HepG2 (cell line): ENCODE results near the gene LRRC45. TPM values are rescaled to one million over a fixed set of nuclear protein-coding genes. Genes with fewer than 3 reads are reported as not detected.
A peak's percentile ranks its signal among the peaks of the same experiment; 100 is the strongest.

ENCODE experiments used
- ARNTL ChIP-seq: sonication (generic); formaldehyde crosslinking; IDR thresholded peaks from 2 replicates; pipeline ENCODE4 v1.4.0; 2020; ENCODE audit warnings: mild to moderate bottlenecking, missing genetic modification reagents
- DDIT3 ChIP-seq: sonication (generic); formaldehyde crosslinking; IDR thresholded peaks from 2 replicates; pipeline ENCODE4 v1.4.0; 2020; ENCODE audit warnings: mild to moderate bottlenecking, missing genetic modification reagents
- DMTF1 ChIP-seq: sonication (generic); formaldehyde crosslinking; IDR thresholded peaks from 2 replicates; pipeline ENCODE4 v1.4.0; 2020; ENCODE audit warnings: mild to moderate bottlenecking, missing genetic modification reagents
- DNMT1 ChIP-seq: sonication (generic); formaldehyde crosslinking; IDR thresholded peaks from 2 replicates; pipeline ENCODE4 v1.5.1; 2020; ENCODE audit warnings: mild to moderate bottlenecking, missing genetic modification reagents
- FOXA3 ChIP-seq: IDR thresholded peaks from 2 replicates; pipeline ENCODE4 v1.6.1; 2016; ENCODE audit warnings: missing genetic modification reagents, missing compliant biosample characterization
- GLI4 ChIP-seq: sonication (generic); formaldehyde crosslinking; IDR thresholded peaks from 2 replicates; pipeline ENCODE4 v1.5.1; 2020; ENCODE audit warnings: missing genetic modification reagents, mild to moderate bottlenecking, moderate library complexity, borderline replicate concordance
- HMGA1 ChIP-seq: sonication (generic); formaldehyde crosslinking; conservative IDR thresholded peaks from 2 replicates; pipeline ENCODE4 v1.4.0; 2020; ENCODE audit warnings: missing genetic modification reagents
- KDM3A ChIP-seq: IDR thresholded peaks from 2 replicates; pipeline ENCODE4 v1.6.1; 2018; ENCODE audit warnings: low read depth, missing compliant biosample characterization
- KDM4B ChIP-seq: sonication (generic); formaldehyde crosslinking; IDR thresholded peaks from 2 replicates; pipeline ENCODE4 v1.4.0; 2020; ENCODE audit warnings: missing genetic modification reagents
- KDM6A ChIP-seq: IDR thresholded peaks from 2 replicates; pipeline ENCODE4 v1.6.1; 2016; ENCODE audit warnings: low read depth
- KLF15 ChIP-seq: sonication (generic); formaldehyde crosslinking; IDR thresholded peaks from 2 replicates; pipeline ENCODE4 v1.8.1; 2023; ENCODE audit warnings: borderline replicate concordance, mild to moderate bottlenecking, inconsistent platforms, missing genetic modification reagents, mixed read lengths
- MAX ChIP-seq: IDR thresholded peaks from 2 replicates; pipeline ENCODE4 v1.6.1; 2012; ENCODE audit warnings: inconsistent platforms
- NFE2L2 ChIP-seq: fragments of 150-350 bp; IDR thresholded peaks from 2 replicates; pipeline ENCODE4 v1.6.1; 2014; ENCODE audit warnings: low read length
- NFKB2 ChIP-seq: sonication (generic); formaldehyde crosslinking; IDR thresholded peaks from 2 replicates; pipeline ENCODE4 v1.4.0; 2020; ENCODE audit warnings: missing genetic modification reagents, borderline replicate concordance
- RBM22 ChIP-seq: fragments of 200-400 bp; formaldehyde crosslinking; optimal IDR thresholded peaks from 2 replicates; pipeline ENCODE3; 2017; ENCODE audit warnings: mild to moderate bottlenecking, low read length, moderate library complexity
- TBP ChIP-seq: sonication (generic); formaldehyde crosslinking; IDR thresholded peaks from 2 replicates; pipeline ENCODE4 v1.5.0; 2020; ENCODE audit warnings: missing genetic modification reagents
- TP53 ChIP-seq: sonication (generic); formaldehyde crosslinking; conservative IDR thresholded peaks from 2 replicates; pipeline ENCODE4 v1.4.0; 2020; ENCODE audit warnings: missing genetic modification reagents
- ZNF292 ChIP-seq: sonication (generic); formaldehyde crosslinking; IDR thresholded peaks from 2 replicates; pipeline ENCODE4 v1.8.1; 2022; ENCODE audit warnings: mild to moderate bottlenecking, low read depth, missing genetic modification reagents, borderline replicate concordance
- ZNF33B ChIP-seq: sonication (generic); formaldehyde crosslinking; IDR thresholded peaks from 2 replicates; pipeline ENCODE4 v1.5.1; 2020; ENCODE audit warnings: mild to moderate bottlenecking, missing genetic modification reagents
- ZNF343 ChIP-seq: sonication (generic); formaldehyde crosslinking; IDR thresholded peaks from 2 replicates; pipeline ENCODE4 v1.4.0; 2020; ENCODE audit warnings: mild to moderate bottlenecking, missing genetic modification reagents
- ZNF513 ChIP-seq: sonication (generic); formaldehyde crosslinking; conservative IDR thresholded peaks from 2 replicates; pipeline ENCODE4 v1.5.0; 2020; ENCODE audit warnings: missing genetic modification reagents
- ZNF616 ChIP-seq: sonication (generic); formaldehyde crosslinking; IDR thresholded peaks from 2 replicates; pipeline ENCODE4 v1.5.0; 2020; ENCODE audit warnings: low read depth, mild to moderate bottlenecking, missing genetic modification reagents
- ZNF75D ChIP-seq: sonication (generic); formaldehyde crosslinking; IDR thresholded peaks from 2 replicates; pipeline ENCODE4 v1.8.1; 2023; ENCODE audit warnings: missing genetic modification reagents, mild to moderate bottlenecking, borderline replicate concordance
- ZNF772 ChIP-seq: sonication (generic); formaldehyde crosslinking; IDR thresholded peaks from 2 replicates; pipeline ENCODE4 v1.5.0; 2020; ENCODE audit warnings: mild to moderate bottlenecking, missing genetic modification reagents
- polyA plus RNA-seq, 8 experiments: library from polyadenylated mRNA; depleted of rRNA in 3 of 8; stranded (reverse) in 7 of 8; unstranded in 1 of 8; fragments of >200 nt; fragmentation: Illumina TruSeq in 4 of 8; extraction: Trizol in 4 of 8; gene quantifications; 2 replicates each; pipeline versions ENCODE4 v1.2.1 to v1.2.3, GENCODE V29; 2011 to 2016; ENCODE audit warnings: low read depth in 4 of 8, missing spikeins in 1 of 8, mixed read lengths in 1 of 8; ENCODE audit not compliant: insufficient read depth in 1 of 8
- total RNA-seq, 5 experiments: library from RNA; depleted of rRNA; stranded (reverse); fragments of >200 nt; fragmentation: Illumina TruSeq; extraction: Trizol; gene quantifications; 2 replicates each; pipeline ENCODE4 v1.2.3, GENCODE V29; 2016; ENCODE audit warnings: low read depth in 1 of 5
- TF ChIP-seq, protein P1 (sequence below): sonication (generic); formaldehyde crosslinking; IDR thresholded peaks from 2 replicates; pipeline ENCODE4 v1.8.0; 2022; ENCODE audit warnings: mild to moderate bottlenecking, missing genetic modification reagents, borderline replicate concordance

The LRRC45 gene
- total and polyA plus RNA-seq, 2 of the 13 experiments (the other 11 are each of a cell fraction or from before 2014, with no cell fraction given): 11.6 to 48.1 TPM

DNA sequence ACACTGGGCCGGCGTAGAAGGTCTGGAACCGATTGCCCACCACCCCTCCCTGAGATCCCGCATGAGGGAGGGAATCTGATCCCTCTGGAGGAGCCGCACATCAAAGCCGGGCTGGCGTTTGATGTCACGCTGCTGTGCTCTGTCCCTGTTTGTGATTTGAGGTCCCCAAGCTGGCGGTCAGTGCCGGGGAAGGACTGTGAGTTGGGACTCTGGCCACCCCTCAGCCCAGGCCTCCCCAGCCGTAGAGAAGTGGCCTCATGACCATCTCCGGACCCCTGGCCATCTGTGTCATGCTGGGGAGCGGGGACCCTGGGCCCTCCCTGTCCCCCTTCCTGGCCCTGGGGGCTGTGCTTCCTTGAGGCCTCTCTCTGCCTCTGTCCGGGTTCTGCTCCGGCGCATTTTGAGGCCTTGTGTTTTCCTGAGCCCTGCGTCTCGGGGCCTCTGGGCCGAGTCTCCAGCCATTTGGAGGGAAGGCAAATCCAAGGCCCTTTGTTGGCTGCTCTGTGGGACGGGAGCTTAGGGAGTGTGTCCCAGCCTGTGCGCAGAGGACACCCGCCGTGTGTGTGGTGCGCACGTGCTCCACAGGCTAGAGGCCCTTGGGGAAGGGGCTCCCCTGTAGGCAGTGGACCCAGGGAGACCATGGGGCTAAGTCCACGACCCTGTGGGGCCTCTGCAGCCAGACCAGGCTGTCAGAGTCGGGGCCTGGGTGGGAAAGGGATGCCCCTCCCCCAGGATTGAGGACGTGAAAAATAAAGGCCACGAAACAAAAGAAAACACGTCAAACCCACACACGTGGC, 30.6 kb upstream of the LRRC45 start (continued):
- TF ChIP-seq DDIT3 (peak; percentile 84; the same call in 1 of the 2 replicates), FOXA3 (CRISPR knock-in tag) (peak; percentile 90), TP53 (peak; percentile 31), ZNF33B (CRISPR knock-in tag) (peak; percentile 99), ZNF343 (CRISPR knock-in tag) (peak; percentile 91; the same call in 1 of the 2 replicates), ZNF772 (CRISPR knock-in tag) (peak; percentile 99), NFKB2 (CRISPR knock-in tag) (peak; percentile 98), HMGA1 (CRISPR knock-in tag) (no peak), RBM22 (peak; percentile 49), KDM6A (peak; percentile 97), TBP (CRISPR knock-in tag) (peak; percentile 65; the same call in 1 of the 2 replicates), DMTF1 (CRISPR knock-in tag) (peak; percentile 86; the same call in 1 of the 2 replicates), KLF15 (peak; percentile 82; the same call in 1 of the 2 replicates), MAX (no peak), ZNF616 (CRISPR knock-in tag) (peak; percentile 84), ARNTL (CRISPR knock-in tag) (peak; percentile 99), ZNF513 (CRISPR knock-in tag) (no peak), KDM4B (CRISPR knock-in tag) (peak; percentile 83; the same call in 1 of the 2 replicates), NFE2L2 (no peak), ZNF75D (peak; percentile 90; the same call in 1 of the 2 replicates), DNMT1 (CRISPR knock-in tag) (peak; percentile 96), KDM3A (CRISPR knock-in tag) (peak; percentile 98), ZNF292 (no peak), GLI4 (CRISPR knock-in tag) (peak; percentile 75; the same call in 1 of the 2 replicates)
- TF ChIP-seq, protein P1, sequence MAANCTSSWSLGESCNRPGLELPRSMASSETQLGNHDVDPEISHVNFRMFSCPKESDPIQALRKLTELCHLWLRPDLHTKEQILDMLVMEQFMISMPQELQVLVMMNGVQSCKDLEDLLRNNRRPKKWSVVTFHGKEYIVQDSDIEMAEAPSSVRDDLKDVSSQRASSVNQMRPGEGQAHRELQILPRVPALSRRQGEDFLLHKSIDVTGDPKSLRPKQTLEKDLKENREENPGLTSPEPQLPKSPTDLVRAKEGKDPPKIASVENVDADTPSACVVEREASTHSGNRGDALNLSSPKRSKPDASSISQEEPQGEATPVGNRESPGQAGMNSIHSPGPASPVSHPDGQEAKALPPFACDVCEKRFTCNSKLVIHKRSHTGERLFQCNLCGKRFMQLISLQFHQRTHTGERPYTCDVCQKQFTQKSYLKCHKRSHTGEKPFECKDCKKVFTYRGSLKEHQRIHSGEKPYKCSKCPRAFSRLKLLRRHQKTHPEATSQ (CRISPR knock-in tag): peak; percentile 87; the same call in 1 of the 2 replicates
